HG03342 (cell line): ENCODE data around the gene NUCB2.

Experiments used
- ATAC-seq: cut with Tn5 transposase; IDR thresholded peaks from one replicate; pipeline ENCODE4 v1.9.1; 2021; ENCODE audit warnings: mild to moderate bottlenecking, moderate library complexity; ENCODE audit not compliant: unreplicated experiment

NUCB2 gene

DNA sequence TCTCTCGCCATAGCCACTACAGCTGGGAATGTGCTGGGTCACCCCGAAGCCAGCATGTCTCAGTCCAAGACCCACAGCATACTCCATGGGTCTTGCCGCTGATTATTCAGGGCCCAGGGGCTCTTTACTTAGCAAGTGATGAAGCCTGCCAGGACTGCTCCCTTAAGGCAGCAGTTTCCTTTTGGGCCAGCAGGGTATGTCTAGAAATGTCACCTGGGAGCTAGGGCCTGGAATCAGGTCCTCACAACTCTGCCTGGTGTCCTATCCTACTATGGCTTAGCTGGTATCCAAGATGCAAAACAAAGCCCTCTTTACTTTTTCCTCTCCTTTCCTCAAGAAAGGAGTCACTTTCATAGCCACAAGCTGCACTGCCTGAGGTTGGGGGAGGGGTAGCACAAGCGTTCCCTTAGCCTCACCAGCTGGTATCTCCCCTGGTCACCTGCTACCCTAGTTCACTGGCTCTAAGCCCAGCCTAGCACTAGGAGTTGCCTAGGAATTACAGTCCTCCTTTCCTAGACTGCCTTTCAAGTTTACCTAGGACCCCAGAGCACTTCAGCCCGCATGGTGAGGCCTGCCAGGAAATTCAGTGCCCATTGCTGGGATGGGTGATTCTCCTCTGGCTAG lies 52.4 kb downstream of the NUCB2 start:
- ATAC-seq = no peak

- no peak for ATAC-seq
Measured at GRCh38 chr11:17331669-17332068, 55.1 kb downstream of the NUCB2 start.

GRCh38 chr11:17333799-17334586 lies 57.5 kb downstream of the NUCB2 start:
- no peak for ATAC-seq

- ATAC-seq = no peak
Measured at GRCh38 chr11:17343257-17343656, 66.7 kb downstream of the NUCB2 start.

DNA sequence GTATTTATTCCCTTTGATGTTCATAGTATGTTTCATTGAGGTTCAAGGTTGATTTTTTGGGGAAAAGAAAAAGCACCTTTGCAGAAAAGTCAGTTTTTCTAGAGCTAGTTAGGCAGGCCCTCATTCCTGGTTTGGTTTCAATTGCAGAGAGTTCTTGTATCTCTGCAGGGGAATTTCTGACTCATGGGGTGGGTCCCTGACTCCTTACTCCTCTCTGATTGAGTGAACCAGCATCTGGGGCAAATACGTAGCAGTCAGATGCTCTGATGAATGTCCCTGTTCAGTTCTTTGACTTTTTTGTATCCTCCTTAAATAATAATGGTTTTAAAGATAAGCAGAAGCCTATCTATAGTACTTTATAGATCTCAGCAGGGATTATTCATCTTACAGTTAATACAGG lies 67.4 kb downstream of the NUCB2 start:
- no peak for ATAC-seq

GRCh38 chr11:17347676-17348075 lies 71.1 kb downstream of the NUCB2 start:
- ATAC-seq = no peak

GRCh38 chr11:17350455-17351171 lies 74.1 kb downstream of the NUCB2 start:
- ATAC-seq = no peak

DNA sequence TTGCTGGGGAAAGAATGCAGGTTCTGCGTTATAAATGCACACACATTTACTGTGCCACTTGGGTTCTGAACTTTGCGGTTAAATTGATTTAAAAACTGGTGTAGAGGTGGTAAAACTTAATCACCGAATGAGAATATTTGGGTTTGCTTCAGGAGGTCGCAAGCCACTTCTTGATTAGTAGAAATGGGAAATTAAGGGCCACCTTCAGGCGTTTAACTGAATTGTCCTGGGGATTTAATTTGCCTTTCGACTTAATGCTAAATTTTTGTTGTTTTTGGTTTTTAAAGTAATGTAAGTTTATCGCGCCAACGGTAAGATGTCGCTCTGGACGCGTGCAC lies 74.6 kb downstream of the NUCB2 start:
- no peak for ATAC-seq

DNA sequence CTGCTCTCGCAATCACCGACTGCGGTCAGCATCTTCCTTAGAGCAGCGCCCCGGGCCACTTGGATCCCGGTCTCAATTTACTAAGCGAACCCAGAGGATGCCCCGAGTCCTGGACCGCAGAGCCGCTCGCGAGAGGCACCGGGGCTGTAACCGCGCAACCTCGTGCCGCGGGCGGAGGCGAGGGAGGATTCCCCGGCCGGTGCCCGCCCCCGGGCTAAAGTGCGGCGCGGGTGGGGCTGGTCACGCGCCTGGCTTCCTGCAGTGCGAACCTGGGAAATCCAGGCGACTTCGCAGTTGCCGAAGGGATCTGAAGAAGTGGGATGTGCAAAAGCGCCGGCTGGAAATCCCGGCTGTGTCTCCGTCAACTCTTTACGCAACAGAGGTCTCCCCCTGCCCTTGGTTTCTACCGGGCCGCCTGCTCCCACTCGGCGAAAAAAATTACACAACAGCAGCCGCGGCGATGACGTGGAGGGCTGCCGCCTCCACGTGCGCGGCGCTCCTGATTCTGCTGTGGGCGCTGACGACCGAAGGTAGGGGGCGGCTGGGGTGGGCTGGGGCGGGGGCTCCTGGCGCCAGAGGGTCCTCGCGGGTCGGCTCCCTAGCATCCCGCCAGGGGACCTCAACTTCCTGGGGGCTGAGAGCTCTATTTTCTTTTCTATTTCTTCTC lies 75.1 kb downstream of the NUCB2 start, which contains the start of gene NCR3LG1:
Gene NCR3LG1, plus strand, starts transcription at position 291 of the 667 bp plus-strand sequence. Its CDS starts 170 bp downstream, at position 461.
- ATAC-seq = no peak

DNA sequence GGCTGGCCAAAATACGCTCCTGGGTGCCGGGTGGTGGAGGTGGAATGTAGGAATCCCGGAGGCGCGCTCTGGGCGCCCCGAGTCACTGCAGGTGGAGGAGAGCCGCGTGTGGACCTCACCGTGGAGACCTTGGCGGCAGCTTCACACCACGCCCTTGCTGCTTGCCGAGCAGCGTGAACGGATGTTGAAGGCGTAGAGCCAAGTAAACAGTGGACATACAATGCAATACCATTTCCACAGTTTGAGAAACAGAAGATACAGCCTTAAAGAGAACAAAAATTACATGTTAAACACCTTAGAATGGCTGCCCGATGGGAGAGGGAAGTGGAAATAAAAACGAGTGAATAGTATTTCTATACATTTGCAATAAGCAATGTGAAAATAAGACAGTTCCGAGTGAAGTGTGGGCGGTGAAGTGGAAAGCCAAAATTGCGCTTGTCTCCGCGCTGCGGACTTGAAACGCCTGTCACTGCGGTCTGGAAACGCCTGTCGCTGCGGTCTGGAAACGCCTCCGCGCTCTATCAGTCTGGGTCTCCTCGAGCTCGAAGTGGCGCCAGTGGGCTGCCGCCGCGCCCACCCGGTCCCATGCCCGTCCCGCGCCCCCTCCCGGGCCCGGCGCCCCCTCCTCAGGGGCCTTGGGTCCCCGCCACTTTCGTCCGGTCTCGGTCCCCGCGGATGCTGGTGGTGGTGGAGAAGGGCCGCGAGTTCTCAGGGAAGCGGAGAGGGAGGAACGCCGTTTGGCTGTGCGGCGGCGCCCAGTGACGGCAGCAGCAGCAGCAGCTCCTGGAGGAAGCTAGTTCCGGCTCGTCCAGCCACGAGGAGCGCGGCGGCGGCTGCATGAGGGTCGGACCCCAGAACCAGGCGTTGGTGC lies 76.6 kb downstream of the NUCB2 start:
- ATAC-seq = peak; percentile 39

- ATAC-seq = no peak
Measured at GRCh38 chr11:17353821-17354600, 77.5 kb downstream of the NUCB2 start.

DNA sequence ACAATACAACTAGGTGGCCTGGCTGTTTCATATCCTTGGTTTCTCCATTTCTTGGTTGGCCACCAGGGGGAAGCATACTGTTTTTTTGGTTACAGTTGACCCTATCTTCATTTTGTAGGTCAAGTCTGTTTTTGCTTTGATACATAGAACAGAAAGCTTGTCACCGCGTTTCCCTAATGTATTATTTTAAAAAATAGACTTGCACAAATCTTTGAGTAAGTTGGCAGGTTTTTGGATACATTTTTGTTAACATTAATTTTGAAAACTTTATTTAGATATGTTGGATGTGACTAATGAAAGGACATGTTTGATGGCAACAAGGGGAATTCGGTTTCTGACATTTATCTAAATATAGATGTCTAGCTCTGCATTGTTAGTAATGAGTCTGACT lies 78.1 kb downstream of the NUCB2 start:
- peak; percentile 42 for ATAC-seq

GRCh38 chr11:17366495-17366894 lies 90.0 kb downstream of the NUCB2 start:
- ATAC-seq = no peak

DNA sequence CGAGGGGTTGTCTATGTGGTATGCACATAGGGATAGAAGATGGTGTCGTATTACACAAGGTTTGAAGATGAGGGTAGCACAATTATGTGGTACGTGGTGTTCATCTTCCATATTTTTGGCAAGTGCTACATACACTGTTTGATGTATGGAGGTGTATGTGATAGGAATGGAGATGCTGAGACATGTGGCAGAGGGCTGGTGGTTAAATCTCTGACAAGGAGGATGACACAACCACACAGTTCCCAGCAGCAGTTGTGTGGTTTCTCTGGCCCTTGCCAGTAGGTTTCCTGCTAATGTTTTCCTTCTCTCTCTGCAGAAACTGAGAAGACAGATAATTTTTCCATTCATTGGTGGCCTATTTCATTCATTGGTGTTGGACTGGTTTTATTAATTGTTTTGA lies 92.0 kb downstream of the NUCB2 start:
- no peak for ATAC-seq

DNA sequence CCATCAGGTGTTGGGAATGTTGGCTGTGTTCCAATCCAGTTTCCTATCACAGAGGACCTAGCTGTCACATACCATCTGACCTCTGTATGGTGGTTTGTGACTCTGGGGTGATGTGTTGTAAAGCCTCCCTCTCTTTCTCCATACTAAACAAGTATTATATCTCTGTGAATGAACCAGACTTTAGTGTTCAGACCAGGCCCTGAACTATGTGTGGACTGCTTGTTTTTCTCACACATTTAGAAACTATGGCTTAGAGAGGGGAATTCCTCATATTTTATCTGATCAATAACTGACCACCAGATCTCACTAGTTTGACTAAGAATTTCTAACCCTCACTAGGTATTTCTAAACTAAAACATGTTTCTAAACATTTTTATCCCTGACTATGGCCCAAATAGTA lies 92.6 kb downstream of the NUCB2 start:
- ATAC-seq = no peak

DNA sequence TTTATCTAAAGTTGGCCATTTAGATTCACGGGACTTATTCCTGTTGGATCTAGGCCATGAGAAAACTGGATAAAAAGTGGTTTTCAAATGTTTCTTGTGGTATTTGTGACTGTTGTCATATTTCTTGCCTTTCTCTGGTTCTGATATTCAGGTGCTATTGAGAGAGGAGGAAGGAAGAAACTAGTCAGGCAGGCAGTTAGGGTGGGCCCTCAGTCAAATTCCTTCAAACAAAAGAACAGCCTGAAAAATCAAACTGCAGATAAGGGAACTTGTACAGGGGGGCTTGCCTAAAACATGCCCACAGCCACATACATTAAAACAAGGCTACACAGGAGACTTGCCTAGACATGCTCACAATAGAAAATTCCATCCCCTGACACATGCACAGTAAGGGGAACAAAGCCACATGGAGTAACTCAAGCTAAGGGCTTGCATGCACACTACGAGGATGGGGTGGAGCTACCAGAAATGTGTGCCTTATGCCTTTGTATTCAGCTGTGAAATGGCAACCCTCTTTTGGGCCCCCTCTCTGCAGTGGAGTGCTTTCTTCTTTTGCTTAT lies 93.2 kb downstream of the NUCB2 start:
- ATAC-seq = no peak

GRCh38 chr11:17371614-17372013 lies 95.1 kb downstream of the NUCB2 start:
- no peak for ATAC-seq

- no peak for ATAC-seq
Measured at GRCh38 chr11:17375547-17375946, 99.0 kb downstream of the NUCB2 start.

GRCh38 chr11:17376493-17376892 lies 100.0 kb downstream of the NUCB2 start:
- ATAC-seq = no peak
